Left renal pelvis (tissue), 4 donors: ENCODE results near the gene ARAP2. TPM values are rescaled to one million over a fixed set of nuclear protein-coding genes. Genes with fewer than 3 reads are reported as not detected.

ENCODE experiments used
- DNase-seq, 4 donors: peaks; one replicate each; pipeline ENCODE4 v3.0.0-alpha.2; 2013; ENCODE audit warnings: low read depth in 4 of 4, low spot score in 3 of 4
- polyA plus RNA-seq, 4 donors: library from polyadenylated mRNA; unstranded; fragments of 120-200 nt; gene quantifications; one replicate each; pipeline ENCODE4 v1.2.1, GENCODE V29; 2013; ENCODE audit not compliant: insufficient read length in 4 of 4

ARAP2 gene
- 1 to 10 TPM; 7.1 to 8.6 (median 7.5) TPM for polyA plus RNA-seq

GRCh38 chr4:36244257-36245082, at the start of gene ARAP2:
TSS of gene ARAP2 (minus strand) at chr4:36244514. CDS start at chr4:36229486, 15,028 bp downstream.
- DNase-seq = peak in 2 of 4 donors; percentile 27 to 38

GRCh38 chr4:36292556-36293188, 48.4 kb upstream of the ARAP2 start:
- no peak for DNase-seq

- no peak for DNase-seq
These were observed 46.3 kb upstream of the ARAP2 start for GRCh38 chr4:36290641-36291040.

GRCh38 chr4:36288731-36289426, 44.6 kb upstream of the ARAP2 start:
- no peak for DNase-seq

GRCh38 chr4:36286481-36286871, 42.2 kb upstream of the ARAP2 start:
- no peak for DNase-seq

- no peak for DNase-seq
These were observed 41.6 kb upstream of the ARAP2 start for GRCh38 chr4:36285784-36286480.

- no peak for DNase-seq
These were observed 39.7 kb upstream of the ARAP2 start for GRCh38 chr4:36283912-36284465.

GRCh38 chr4:36282503-36283030, 38.3 kb upstream of the ARAP2 start:
- DNase-seq = no peak

- no peak for DNase-seq
These were observed 37.2 kb upstream of the ARAP2 start, which contains the start of gene DTHD1 for GRCh38 chr4:36281384-36282106. TSS of gene DTHD1 (plus strand) at chr4:36281616. CDS start at chr4:36281759, 143 bp downstream.

- no peak for DNase-seq
These were observed 36.2 kb upstream of the ARAP2 start for GRCh38 chr4:36280555-36280954.

- no peak for DNase-seq
These were observed 34.5 kb upstream of the ARAP2 start for GRCh38 chr4:36278789-36279188.

- no peak for DNase-seq
These were observed 33.2 kb upstream of the ARAP2 start for GRCh38 chr4:36277533-36277932.

GRCh38 chr4:36274158-36274557, 29.8 kb upstream of the ARAP2 start:
- no peak for DNase-seq

- no peak for DNase-seq
These were observed 29.0 kb upstream of the ARAP2 start for GRCh38 chr4:36273276-36273675.

- DNase-seq = no peak
These were observed 25.3 kb upstream of the ARAP2 start for GRCh38 chr4:36269533-36270173.

GRCh38 chr4:36269101-36269500, 24.8 kb upstream of the ARAP2 start:
- no peak for DNase-seq

- DNase-seq = no peak
These were observed 23.4 kb upstream of the ARAP2 start for GRCh38 chr4:36267486-36268268.

GRCh38 chr4:36264207-36264826, 20.0 kb upstream of the ARAP2 start:
- no peak for DNase-seq
